Cardiac fibroblast (primary cell): Measurements from ENCODE around the gene COL13A1.

Experiments used
- DNase-seq, 2 donors: peaks; one replicate each; pipeline versions ENCODE4 v3.0.0 to v3.0.0-alpha.2; 2010; ENCODE audit warnings: low read depth in 2 of 2
- H3K4me3 ChIP-seq, 2 donors: replicated peaks in 1 of 2; 1 replicate in 1 of 2; 2 replicates in 1 of 2; pipeline ENCODE4 v1.5.1; 2011; ENCODE audit warnings: low read depth in 2 of 2, low read length in 2 of 2, mild to moderate bottlenecking in 2 of 2, moderate library complexity in 1 of 2
- TF ChIP-seq, protein P1 (sequence below): IDR thresholded peaks from one replicate; pipeline ENCODE4 v1.5.1; 2011; ENCODE audit warnings: low read depth, mild to moderate bottlenecking, low read length, inconsistent platforms

COL13A1 gene

GRCh38 chr10:69759641-69760040 lies 42.1 kb upstream of the COL13A1 start:
- TF ChIP-seq, protein P1, sequence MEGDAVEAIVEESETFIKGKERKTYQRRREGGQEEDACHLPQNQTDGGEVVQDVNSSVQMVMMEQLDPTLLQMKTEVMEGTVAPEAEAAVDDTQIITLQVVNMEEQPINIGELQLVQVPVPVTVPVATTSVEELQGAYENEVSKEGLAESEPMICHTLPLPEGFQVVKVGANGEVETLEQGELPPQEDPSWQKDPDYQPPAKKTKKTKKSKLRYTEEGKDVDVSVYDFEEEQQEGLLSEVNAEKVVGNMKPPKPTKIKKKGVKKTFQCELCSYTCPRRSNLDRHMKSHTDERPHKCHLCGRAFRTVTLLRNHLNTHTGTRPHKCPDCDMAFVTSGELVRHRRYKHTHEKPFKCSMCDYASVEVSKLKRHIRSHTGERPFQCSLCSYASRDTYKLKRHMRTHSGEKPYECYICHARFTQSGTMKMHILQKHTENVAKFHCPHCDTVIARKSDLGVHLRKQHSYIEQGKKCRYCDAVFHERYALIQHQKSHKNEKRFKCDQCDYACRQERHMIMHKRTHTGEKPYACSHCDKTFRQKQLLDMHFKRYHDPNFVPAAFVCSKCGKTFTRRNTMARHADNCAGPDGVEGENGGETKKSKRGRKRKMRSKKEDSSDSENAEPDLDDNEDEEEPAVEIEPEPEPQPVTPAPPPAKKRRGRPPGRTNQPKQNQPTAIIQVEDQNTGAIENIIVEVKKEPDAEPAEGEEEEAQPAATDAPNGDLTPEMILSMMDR = no peak
- DNase-seq = no peak
- no peak overlapping the region for H3K4me3 ChIP-seq

GRCh38 chr10:69760072-69760471 lies 41.6 kb upstream of the COL13A1 start:
- TF ChIP-seq, protein P1 = no peak

DNA sequence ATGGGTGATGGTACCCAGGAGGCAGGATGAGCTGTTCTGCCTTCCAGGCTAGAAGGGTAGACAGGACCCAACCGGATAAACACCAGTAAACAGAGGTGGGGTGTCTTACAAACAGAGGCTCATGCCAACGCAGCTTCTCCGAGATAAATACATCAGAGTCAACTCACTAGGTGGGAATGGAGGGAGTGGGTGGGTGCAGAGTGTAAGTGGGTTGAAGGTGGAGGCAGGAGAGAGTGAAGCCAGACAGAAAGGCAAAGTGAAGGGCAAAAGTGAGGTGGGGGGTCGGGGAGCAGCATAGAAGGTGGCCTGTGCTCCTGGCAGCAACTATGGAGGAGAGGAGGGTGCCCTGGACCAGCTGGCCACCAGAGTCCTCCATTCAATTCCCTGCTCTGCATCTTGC lies 40.4 kb upstream of the COL13A1 start:
- DNase-seq = no peak
- H3K4me3 ChIP-seq = no peak overlapping the region
- TF ChIP-seq, protein P1 = no peak

More at GRCh38 chr10:69760072-69760471, 41.6 kb upstream of the COL13A1 start:
- no peak for DNase-seq
- no peak overlapping the region for H3K4me3 ChIP-seq

- no peak overlapping the region for H3K4me3 ChIP-seq
- peak in 1 of 2 donors; percentile 27 for DNase-seq
- TF ChIP-seq, protein P1 = no peak
These were observed 35.4 kb upstream of the COL13A1 start for GRCh38 chr10:69766161-69766910.

DNA sequence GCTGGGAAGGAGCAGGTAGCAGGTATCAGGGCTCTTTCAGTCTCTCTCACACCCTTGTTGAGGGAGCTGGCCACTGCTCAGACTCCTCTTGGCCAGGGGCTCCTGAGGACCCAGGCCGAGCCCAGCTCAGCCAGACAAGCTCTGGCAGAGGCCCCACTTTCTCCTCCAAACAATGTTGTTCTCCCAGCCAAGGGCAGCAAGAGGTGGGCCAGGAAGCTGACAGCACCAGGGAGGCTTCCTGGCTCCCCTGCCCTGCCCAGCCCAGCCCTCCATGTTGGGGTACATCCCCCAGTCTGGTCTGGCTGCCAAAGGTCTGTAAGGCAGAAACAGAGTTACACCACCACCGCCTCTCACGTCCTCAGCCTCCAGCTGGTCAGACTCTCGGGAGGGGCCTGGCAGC lies 33.9 kb upstream of the COL13A1 start:
- TF ChIP-seq, protein P1 = no peak
- no peak overlapping the region for H3K4me3 ChIP-seq

GRCh38 chr10:69768386-69768785 lies 33.3 kb upstream of the COL13A1 start:
- TF ChIP-seq, protein P1 = no peak
- no peak overlapping the region for H3K4me3 ChIP-seq
- no peak for DNase-seq

More for the DNA sequence above, 33.9 kb upstream of the COL13A1 start:
- DNase-seq = no peak
